Muscle layer of duodenum (tissue), 2 donors: Measurements from ENCODE around the gene LRRC45.

ENCODE experiments used
- H3K27ac ChIP-seq: one replicate; pipeline ENCODE4 v1.7.0; 2013; ENCODE audit warnings: mild to moderate bottlenecking, low read length
- H3K27me3 ChIP-seq: one replicate; pipeline ENCODE4 v1.7.0; 2013; ENCODE audit warnings: low read depth, mild to moderate bottlenecking, control low read depth, low read length
- H3K36me3 ChIP-seq, 2 donors: one replicate each; pipeline ENCODE4 v1.7.0; 2013; ENCODE audit warnings: low read length in 2 of 2, control low read depth in 1 of 2, mild to moderate bottlenecking in 1 of 2; ENCODE audit not compliant: insufficient read depth in 2 of 2, control insufficient read depth in 1 of 2
- H3K4me1 ChIP-seq, 2 donors: one replicate each; pipeline ENCODE4 v1.7.0; 2013; ENCODE audit warnings: low read length in 2 of 2, mild to moderate bottlenecking in 2 of 2, control low read depth in 1 of 2, moderate library complexity in 1 of 2; ENCODE audit not compliant: insufficient read depth in 2 of 2, control insufficient read depth in 1 of 2
- H3K4me3 ChIP-seq, 2 donors: one replicate each; pipeline ENCODE4 v1.7.0; 2013; ENCODE audit warnings: low read length in 2 of 2, low read depth in 1 of 2, mild to moderate bottlenecking in 1 of 2
- H3K9me3 ChIP-seq, 2 donors: one replicate each; pipeline ENCODE4 v1.7.0; 2013; ENCODE audit warnings: low read length in 2 of 2, control low read depth in 1 of 2, mild to moderate bottlenecking in 1 of 2; ENCODE audit not compliant: control insufficient read depth in 1 of 2
- donor health status: healthy.

LRRC45 gene

GRCh38 chr17:81996232-81996756 lies 26.8 kb upstream of the LRRC45 start:
- no peaks in the 10 kb centered on the region for H3K9me3 ChIP-seq
- no peaks in the 10 kb centered on the region for H3K27me3 ChIP-seq
- peaks cover 0 to 11% of the 10 kb centered on the region in 2 donors for H3K4me1 ChIP-seq
- no peak overlapping the region for H3K27ac ChIP-seq
- H3K36me3 ChIP-seq: peaks cover 0 to 14% of the 10 kb centered on the region in 2 donors
- H3K4me3 ChIP-seq: no peak overlapping the region

GRCh38 chr17:81996757-81997441 lies 26.2 kb upstream of the LRRC45 start:
- Histone ChIP-seq H3K27me3 (no peaks in the 10 kb centered on the region), H3K36me3 (peaks cover 0 to 14% of the 10 kb centered on the region in 2 donors), H3K4me3 (no peak overlapping the region), H3K4me1 (peaks cover 0 to 5% of the 10 kb centered on the region in 2 donors), H3K9me3 (no peaks in the 10 kb centered on the region), H3K27ac (no peak overlapping the region)

- Histone ChIP-seq H3K27me3 (no peaks in the 10 kb centered on the region), H3K4me3 (no peak overlapping the region), H3K27ac (no peak overlapping the region), H3K9me3 (no peaks in the 10 kb centered on the region), H3K36me3 (peaks cover 0 to 14% of the 10 kb centered on the region in 2 donors), H3K4me1 (peaks cover 0 to 4% of the 10 kb centered on the region in 2 donors)
These were observed 24.9 kb upstream of the LRRC45 start for GRCh38 chr17:81998212-81998611.

- no peak overlapping the region for H3K27ac ChIP-seq
- peaks cover 0 to 10% of the 10 kb centered on the region in 2 donors for H3K4me1 ChIP-seq
These were observed 24.2 kb upstream of the LRRC45 start for GRCh38 chr17:81998691-81999438.

GRCh38 chr17:81999587-81999975 lies 23.5 kb upstream of the LRRC45 start:
- peaks cover 0 to 10% of the 10 kb centered on the region in 2 donors for H3K36me3 ChIP-seq
- no peak overlapping the region for H3K4me3 ChIP-seq
- H3K27me3 ChIP-seq: no peaks in the 10 kb centered on the region
- H3K27ac ChIP-seq: no peak overlapping the region
- peaks cover 0 to 17% of the 10 kb centered on the region in 2 donors for H3K4me1 ChIP-seq
- H3K9me3 ChIP-seq: no peaks in the 10 kb centered on the region

More at GRCh38 chr17:81998691-81999438, 24.2 kb upstream of the LRRC45 start:
- Histone ChIP-seq H3K36me3 (peaks cover 0 to 10% of the 10 kb centered on the region in 2 donors), H3K9me3 (no peaks in the 10 kb centered on the region), H3K27me3 (no peaks in the 10 kb centered on the region), H3K4me3 (no peak overlapping the region)

- Histone ChIP-seq H3K4me3 (no peak overlapping the region), H3K27ac (no peak overlapping the region), H3K27me3 (no peaks in the 10 kb centered on the region), H3K4me1 (peaks cover 0 to 18% of the 10 kb centered on the region in 2 donors), H3K36me3 (peaks cover 0 to 10% of the 10 kb centered on the region in 2 donors), H3K9me3 (no peaks in the 10 kb centered on the region)
These were observed 22.9 kb upstream of the LRRC45 start for GRCh38 chr17:81999976-82000802.

- Histone ChIP-seq H3K4me1 (peaks cover 0 to 23% of the 10 kb centered on the region in 2 donors), H3K4me3 (no peak overlapping the region), H3K27me3 (no peaks in the 10 kb centered on the region), H3K9me3 (no peaks in the 10 kb centered on the region), H3K27ac (no peak overlapping the region), H3K36me3 (peaks cover 0 to 9% of the 10 kb centered on the region in 2 donors)
These were observed 22.1 kb upstream of the LRRC45 start for GRCh38 chr17:82000803-82001570.

GRCh38 chr17:82001571-82002056 lies 21.5 kb upstream of the LRRC45 start:
- Histone ChIP-seq H3K36me3 (peaks cover 0 to 2% of the 10 kb centered on the region in 2 donors), H3K4me1 (peaks cover 0 to 30% of the 10 kb centered on the region in 2 donors), H3K27ac (no peak overlapping the region)

GRCh38 chr17:82003411-82004381 lies 19.4 kb upstream of the LRRC45 start:
- Histone ChIP-seq H3K4me3 (no peak overlapping the region), H3K27ac (no peak overlapping the region), H3K27me3 (no peaks in the 10 kb centered on the region), H3K9me3 (no peaks in the 10 kb centered on the region), H3K36me3 (peaks cover 0 to 3% of the 10 kb centered on the region in 2 donors), H3K4me1 (peaks cover 0 to 34% of the 10 kb centered on the region in 2 donors)

More at GRCh38 chr17:82001571-82002056, 21.5 kb upstream of the LRRC45 start:
- Histone ChIP-seq H3K4me3 (no peak overlapping the region), H3K27me3 (no peaks in the 10 kb centered on the region), H3K9me3 (no peaks in the 10 kb centered on the region)
